ENCODE data around the gene C2CD2.

GRCh38 chr21:41931041-41931451, 22.8 kb downstream of the C2CD2 start:
- TF ChIP-seq CTCF (conservative IDR thresholded peaks at IDR 0.05; ENCODE audit: low read length) (no peak), EZH2phosphoT487 (IDR thresholded peaks at IDR 0.05; ENCODE audit: borderline replicate concordance) (no peak)
